Colon (tissue), 2 donors: ENCODE results near the gene MIER1.
A peak's percentile ranks its signal among the peaks of the same experiment; 100 is the strongest.
"Not testable (repeated sequence)": the region's sequence is repeated elsewhere in the genome, so short reads cannot be mapped to it uniquely, and the experiment has no call there.

Experiments
- FAIRE-seq: peaks from 2 replicates; lab custom pipeline; 2012; peaks lifted over from hg19 to GRCh38; lab: Jason Lieb, UNC
- donor health status: control.
- donor health status: control.

MIER1 gene

DNA sequence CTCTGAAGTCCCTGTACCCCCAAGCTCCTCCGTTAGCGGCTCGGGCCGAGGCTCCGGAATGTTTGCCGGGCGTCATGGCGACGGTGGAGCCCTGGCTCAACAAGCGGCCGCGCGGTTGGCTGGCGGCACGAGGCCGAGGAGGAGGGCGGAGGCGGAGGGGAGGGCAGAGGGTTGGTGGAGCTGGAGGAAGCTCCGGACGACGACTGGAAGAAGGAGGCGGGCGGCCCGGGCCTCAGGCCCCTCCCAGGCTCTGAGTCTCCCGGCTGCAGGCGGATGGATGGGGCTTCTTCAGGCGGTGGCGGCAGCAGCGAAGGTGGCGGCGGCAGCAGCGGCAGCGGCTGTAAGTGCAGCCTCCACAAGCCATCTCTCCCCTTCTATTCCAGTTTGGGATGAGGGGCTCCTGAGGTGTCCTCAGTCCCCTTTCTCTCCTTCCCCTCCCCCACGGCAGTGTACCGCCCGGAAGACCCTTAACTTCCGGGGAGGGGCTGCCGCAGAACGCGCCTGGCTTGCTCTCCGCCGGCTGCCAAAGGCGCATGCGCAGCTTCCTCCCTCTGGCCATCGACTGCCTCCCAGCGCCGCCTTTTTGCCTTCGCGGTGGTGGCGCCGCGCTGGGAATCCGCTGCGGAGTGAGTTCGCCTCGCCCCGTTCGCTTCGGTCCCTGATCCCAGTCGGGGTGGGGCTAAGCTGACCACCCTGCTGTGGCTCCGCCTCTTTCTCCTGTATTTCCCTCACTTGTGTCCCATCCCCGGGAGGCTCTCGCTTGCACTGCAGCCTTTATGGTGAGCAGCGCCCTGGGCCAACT is at the start of gene MIER1, which contains the start of gene DNAI4:
MIER1 (plus strand) TSS at position 235 of the 802 bp plus-strand sequence; CDS start at position 274, 39 bp downstream.
DNAI4 (minus strand) TSS at position 101 of the 802 bp plus-strand sequence; CDS start at position 76, 25 bp downstream.
- FAIRE-seq: peak; percentile 76

DNA sequence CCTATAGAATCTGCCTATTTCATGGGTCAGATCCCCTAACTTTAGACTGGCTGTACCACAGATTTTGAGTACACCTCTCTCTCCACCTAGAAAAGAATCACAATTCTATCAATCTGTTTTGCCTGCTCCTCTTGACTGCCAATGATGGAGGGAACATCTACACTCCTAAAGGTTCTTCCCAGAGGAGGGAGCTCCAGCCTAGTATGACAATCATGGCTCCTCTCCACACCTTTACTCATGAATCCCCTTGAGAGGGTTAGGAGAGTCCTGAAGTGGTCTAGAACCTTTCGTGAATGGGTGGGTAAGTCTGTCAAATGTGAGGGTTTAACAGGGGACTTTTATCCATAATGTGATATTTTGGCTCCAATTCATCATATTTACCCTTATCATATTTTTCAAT is 48.1 kb upstream of the MIER1 start:
- FAIRE-seq: no peak

DNA sequence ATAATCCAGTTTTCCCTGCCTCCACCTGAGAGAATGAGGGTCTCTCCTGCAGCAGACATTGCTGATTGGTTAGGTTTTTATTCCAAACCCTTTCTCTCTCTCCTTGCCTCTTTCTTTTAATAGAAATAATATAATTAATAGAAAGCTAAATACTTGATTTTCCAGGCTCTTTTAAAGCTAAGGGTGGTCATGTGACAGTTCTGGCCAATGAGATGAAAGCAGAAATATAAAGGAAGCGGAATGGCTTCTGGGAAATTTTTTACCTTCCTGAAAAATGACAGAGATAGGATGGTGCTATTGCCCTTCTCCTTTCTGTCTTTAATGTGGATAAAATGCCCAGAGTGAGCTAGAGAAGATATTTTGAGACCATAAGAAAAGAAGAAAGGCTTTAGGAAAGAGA is 35.8 kb upstream of the MIER1 start:
- FAIRE-seq: no peak

DNA sequence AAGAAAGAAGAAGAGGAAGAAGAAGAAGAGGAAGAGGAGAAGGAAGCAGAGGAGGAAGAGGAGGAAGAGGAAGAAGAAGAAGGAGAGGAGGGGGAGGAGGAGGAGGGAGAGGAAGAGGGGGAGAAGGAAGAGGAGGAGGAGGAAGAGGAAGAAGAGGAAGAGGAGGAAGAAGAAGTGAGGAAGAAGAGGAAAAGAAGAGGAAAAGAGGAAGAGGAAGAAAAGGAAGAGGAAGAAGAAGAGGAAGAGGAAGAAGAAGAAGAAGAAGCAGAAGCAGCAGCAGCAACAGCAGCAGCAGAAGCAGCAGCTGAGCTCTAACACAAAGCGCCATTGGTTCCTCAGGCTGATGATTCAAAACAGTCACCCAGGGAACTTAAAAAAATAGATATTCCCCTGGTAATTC is 34.2 kb upstream of the MIER1 start:
- no peak for FAIRE-seq

DNA sequence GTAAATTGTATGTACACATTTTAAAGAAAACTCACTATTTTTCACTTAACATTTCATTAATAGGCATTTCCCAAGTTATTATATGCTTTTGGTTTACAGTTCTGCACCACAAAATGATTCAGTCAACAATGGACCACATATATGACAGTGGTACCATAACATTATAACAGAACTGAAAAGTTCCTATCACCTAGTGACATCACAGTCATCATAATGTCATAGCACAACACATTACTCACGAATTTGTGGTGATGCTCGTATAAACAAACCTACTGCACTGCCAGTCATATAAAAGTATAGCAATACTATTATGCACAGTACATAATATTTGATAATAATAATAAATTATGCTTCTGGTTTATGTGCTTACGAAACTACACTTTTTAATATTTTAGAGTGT is 31.1 kb upstream of the MIER1 start:
- FAIRE-seq: no peak

DNA sequence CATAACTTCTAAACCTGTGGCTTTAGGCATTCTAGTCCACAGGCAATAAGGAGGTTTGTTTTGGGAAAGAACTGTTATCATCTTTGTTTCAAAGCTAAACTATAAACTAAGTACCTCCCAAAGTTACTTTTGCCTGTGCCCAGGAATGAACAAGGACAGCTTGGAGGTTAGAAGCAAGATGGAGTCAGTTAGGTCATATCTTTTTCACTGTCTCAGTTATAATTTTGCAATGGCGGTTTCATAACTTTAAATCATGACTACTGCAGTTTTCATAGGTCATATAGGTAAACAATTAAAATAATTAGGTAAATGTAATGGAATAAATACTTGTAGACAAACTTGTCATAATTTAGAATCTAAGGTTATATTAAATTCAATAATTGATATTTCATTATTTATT is 9.6 kb upstream of the MIER1 start:
- not testable (repeated sequence) for FAIRE-seq

DNA sequence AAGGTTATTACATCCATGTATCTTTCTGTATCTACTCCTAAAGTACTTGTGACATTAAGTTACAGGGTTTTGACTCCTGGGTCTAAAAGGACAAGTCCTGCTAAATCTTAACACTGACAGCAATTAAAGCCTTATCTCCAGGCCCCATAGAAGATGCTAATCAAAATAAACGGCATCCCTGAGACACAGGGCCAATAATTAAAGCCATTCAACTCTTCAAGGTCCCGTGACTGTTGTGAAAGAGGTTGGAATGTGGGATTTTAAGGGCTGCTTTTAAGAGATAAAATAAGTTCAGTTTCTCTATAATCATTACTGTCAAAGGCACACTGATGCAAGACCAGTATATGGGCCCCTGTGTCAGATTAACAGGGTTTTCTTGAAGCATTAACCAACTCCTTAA is 8.5 kb upstream of the MIER1 start:
- no peak for FAIRE-seq

DNA sequence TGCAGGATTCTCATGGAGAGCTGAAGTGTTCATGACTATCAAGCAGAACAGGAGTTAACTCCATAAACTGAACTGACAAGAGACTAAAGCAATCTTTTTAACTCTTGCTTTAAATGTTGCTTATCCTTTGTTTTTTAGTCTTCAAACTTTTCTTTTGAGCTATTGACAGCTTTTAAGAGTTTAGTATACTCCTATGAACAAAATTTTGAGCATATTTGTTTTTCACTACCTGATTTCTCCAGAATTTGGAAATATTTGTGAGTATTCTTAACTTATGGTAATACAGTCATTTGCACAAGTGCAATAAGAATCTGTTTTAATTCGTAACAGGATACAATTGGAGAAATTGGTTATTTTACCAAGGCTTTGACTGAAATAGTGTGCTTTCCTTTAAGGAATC is 7.3 kb upstream of the MIER1 start:
- no peak for FAIRE-seq

- peak; percentile 45 for FAIRE-seq
Observed at GRCh38 chr1:66919063-66919462, 5.7 kb upstream of the MIER1 start.

- FAIRE-seq: no peak
Observed at GRCh38 chr1:66919828-66920227, 5.0 kb upstream of the MIER1 start.

DNA sequence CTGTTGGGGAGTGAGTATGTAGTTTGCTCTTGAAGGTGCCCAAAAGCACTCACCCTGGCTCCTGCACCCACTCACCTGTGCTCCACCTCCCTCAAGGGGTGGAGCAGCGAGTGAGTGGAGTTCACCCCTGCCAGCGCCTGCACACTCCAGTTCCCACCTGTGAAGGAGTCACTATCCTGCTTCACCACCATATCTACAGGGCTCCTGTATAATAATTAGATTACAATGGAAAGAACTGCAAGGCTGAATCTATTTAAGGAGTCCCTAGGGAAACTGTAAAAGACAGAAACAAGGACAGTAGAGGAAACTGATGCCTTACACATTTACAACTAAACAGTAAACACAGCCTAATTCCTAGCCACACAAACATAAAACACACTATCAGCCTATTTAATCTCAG is 4.2 kb upstream of the MIER1 start:
- FAIRE-seq: no peak

DNA sequence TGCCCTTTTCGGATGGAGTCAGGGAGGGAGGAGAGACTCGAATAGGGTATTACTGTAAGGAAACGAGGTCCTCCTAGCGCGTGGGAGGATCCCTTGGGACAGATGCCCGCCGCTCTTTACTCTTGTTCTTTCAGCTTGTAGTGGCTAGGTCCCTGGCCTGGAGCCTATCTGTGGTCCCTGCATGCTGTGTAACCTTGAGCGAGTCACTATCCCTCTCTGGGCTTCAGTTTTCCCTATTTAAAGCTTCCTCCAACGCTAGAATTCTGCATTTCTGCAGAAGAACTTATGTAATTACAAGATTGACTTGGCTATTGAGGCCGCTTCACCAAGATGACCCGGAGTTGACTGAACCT is 744 bp downstream of the MIER1 start:
- FAIRE-seq: no peak

- no peak for FAIRE-seq
Observed at GRCh38 chr1:66925944-66926343, 1.2 kb downstream of the MIER1 start.

GRCh38 chr1:66927528-66927927 is 2.7 kb downstream of the MIER1 start:
- FAIRE-seq: no peak

DNA sequence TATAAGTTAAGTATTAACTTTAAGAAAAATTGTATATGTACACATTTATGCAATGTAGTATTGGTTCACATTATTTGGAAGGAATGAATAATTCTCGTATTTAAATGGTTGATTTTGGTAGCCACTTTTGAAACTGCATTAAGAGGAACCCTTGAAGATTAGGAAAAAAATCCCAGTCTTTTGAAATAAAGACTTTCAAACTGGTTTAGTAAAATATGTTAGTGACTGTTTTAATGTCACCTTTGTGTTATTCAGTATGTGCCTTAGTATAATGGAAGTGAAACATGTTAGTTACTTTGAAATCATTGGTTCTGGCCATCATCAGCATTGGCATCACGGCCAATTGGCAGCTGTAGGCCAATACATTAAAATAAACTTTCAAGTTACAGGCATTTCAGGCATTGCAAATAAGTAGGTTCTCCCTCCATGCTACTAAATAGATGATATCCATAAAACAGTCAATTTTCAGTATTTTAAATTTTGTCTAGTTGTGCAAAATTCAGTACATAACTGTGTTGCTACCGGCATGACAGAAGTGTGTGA is 4.4 kb downstream of the MIER1 start:
- no peak for FAIRE-seq

- no peak for FAIRE-seq
Observed at GRCh38 chr1:66929691-66929998, 4.9 kb downstream of the MIER1 start.

GRCh38 chr1:66929999-66930822 is 5.4 kb downstream of the MIER1 start:
- FAIRE-seq: no peak

DNA sequence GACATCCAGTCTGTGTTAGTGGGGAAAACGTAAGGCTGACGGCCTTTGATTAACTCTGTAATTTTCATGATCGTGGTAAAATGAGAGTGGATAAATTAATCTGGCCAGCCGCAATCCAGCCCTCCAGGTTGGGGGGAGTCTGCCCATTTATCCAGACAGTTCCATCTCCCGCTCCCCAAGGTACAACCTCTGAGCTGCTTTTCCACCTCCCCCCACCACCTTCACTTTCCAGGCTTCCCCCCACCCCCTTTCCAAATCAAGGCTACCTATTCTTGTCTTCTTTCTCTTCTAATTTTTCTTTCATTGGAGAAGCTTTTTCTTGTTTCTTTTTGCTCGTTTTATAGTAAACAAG is 6.0 kb downstream of the MIER1 start:
- FAIRE-seq: no peak

- no peak for FAIRE-seq
Observed at GRCh38 chr1:66931590-66931989, 6.8 kb downstream of the MIER1 start.

GRCh38 chr1:66932291-66932690 is 7.5 kb downstream of the MIER1 start:
- FAIRE-seq: no peak

GRCh38 chr1:66933887-66934700 is 9.3 kb downstream of the MIER1 start:
- FAIRE-seq: no peak

- FAIRE-seq: peak; percentile 36
Observed at GRCh38 chr1:66937529-66938234, 12.9 kb downstream of the MIER1 start.
